Measurements from ENCODE around the gene EIF3K.

EIF3K gene

GRCh38 chr19:38650911-38651584, 32.1 kb downstream of the EIF3K start:
- DNase-seq, result no peak

DNA sequence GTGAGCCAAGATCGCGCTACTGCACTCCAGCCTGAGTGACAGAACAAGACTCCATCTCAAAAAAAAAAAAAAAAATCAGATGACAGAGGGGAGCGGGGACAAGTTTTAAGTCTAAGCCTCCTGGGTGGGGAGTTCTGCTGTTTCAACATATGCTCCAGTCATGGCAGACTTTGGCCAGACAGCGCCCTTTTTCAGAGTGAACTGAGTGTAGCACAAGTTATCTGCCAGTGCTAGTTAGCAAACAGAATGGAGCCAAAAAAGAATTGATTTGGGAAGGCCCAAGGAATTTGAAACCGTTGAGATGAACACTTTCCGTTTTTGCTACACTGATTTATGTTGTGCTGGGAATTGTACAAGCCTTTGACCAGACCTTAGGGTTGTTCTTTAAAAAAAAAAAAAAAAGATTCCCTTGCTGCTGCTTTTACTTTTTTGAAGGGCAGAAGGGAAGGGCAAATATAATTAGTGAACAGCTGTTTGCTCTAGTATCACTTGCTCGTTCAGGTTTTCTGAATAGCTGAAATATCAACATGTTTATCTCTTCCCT, 34.1 kb downstream of the EIF3K start:
- DNase-seq, result no peak

DNA sequence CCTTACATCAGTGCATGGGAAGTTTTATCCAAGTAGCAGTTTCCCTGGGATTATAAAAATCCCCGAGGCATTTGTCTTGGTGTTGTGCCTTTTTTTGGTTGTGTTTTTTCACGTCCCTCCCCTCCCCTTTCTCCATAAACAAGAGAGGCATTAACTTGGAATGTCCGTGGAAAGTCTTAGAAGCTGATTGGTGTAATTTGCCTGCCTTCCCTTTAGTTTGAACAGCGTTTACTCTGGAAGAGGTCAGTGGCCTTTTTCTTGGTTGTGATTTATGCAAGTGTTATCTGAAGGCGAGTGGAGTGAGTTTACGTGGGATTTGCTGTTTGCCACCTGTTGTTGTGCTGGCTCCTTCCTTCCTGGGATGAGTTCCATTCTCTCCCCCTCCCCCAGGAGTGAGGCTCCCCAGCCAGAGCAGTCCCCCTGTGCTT, 35.7 kb downstream of the EIF3K start:
- DNase-seq, result no peak

DNA sequence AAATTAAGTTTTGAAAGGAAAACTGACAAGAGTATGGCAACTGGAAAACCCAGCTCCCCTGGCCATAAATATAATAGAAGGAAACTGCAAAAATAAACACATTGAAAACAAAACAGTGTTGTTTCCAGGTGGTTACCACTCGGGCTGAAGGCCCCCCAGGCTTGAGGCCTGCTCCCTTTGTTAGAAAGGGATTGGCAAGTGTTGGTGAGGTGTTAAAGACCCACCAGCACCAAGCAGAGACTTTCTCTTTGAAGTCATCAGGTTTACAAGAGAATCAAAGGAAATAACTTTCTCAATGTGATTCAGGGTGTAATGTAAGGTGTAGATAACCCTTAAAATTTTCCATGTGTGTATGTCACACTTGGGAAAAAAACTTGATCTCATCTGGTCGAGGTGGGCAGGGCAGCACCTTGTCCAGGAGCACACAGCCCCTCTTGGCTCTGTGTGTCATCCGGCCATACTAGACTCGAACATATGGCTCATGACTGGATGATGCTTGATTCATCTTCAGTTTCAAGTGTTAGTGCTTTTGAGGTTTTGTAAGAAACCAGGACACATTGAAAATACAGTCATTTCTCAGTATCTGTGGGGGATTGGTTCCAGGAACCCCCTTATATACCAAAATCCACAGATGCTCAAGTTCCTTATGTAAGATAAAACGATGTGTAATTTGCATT, 36.3 kb downstream of the EIF3K start:
- peak in 1 of 5 experiments; percentile 85 for DNase-seq

DNA sequence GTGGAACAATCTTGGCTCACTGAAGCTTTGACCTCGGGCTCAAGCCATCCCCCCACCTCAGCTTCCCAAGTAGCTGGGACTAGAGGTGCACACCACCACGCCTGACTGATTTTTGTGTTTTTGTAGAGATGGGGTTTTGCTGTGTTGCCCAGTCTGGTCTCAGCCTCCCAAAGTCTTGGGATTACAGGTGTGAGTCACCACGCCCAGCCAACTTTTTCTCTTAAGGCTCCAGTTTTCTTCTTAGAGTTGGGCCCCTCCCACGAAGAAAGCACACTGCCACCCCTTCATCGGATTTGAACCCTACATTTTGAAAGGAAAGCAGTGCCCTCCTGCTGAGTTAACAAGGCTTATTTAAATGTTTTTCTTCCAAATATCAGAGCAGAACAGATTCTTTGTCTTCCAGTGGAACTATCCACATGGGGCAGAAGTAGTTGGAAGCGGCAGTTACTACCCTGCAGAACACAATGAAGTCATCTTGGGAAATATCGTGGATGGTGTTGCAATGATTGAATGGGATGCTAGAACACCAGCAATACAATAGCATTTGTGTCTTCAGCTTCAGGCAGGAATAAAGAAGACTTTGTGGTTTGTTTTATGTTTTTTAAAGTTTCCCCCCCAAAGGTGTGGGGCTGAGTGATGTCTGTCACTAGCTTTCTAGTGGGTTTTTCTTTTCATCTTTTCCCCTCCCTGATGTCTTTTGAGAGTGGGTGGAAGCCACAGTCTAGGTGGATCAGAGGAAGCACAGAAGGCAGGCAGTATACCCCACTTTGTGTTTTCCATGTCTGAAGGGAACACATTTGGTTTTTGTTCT, 37.4 kb downstream of the EIF3K start:
- peak in 2 of 5 experiments; percentile 36 to 85 for DNase-seq

DNA sequence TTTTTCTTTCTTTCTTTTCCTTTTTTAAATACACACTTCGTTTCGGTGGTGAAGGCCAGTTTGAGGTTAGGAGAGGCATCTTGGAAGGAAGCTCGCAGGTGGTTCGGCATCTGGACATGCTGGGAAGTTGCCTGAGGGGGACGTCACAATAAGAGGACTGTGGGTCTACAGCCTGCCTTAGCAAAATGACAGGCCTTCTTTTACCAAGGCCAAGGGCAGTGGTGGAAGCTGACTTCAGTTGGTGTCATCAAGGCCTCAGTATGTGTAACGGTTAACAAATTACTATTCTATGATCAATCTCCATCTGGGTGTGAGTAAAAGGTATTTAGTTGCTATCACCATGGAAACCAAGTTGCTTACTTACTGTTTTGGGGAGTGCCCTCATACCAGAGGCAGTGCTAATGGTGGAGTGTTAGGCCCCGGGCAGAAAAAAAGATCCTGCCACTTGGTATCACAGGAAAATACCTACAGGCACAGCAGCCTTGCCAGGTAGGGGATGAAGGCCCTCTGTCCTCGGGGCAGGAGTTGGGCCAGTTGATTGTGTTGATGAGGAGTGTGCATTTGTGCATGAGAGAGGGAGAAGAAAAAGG, 38.7 kb downstream of the EIF3K start:
- no peak for DNase-seq

DNA sequence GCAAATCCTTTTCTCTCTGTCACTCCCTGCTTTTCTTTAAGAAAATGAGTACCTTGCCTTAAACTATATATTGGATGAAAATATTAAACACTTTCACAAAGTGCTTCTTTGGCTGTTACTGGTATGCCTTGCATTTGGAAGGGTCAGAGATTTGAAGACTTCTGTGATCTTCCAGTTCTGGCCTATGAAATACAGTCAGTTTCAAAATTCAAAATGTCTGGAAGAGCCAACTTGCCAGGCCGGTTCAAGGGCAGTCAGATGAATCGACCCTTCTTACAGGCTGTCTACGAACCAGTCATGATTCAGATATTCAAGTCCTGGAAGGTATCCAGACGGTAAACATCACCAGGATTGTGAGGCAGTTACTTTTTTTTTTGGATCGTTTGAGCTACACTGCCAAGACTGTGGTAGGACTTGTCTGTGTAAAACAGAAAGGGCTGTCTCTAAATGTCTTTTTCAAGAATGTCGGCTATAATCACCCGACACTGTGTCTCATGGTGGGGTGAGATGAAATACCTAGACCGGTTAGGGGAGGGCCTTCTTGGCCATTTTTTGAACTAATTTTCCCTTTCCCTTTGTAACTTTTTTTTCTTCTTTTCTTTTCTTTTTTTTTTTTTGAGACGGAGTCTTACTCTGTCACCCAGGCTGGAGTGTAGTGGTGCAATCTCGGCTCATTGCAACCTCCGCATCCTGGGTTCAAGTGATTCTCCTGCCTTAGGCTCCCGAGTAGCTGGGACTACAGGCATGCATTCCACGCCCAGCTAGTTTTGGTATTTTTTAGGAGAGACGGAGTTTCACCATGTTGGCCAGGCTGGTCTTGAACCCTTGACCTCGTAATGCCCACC, 39.7 kb downstream of the EIF3K start:
- no peak for DNase-seq

- DNase-seq, result no peak
Measured at GRCh38 chr19:38660724-38661123, 41.7 kb downstream of the EIF3K start.

GRCh38 chr19:38661136-38661535, 42.1 kb downstream of the EIF3K start:
- no peak for DNase-seq

DNA sequence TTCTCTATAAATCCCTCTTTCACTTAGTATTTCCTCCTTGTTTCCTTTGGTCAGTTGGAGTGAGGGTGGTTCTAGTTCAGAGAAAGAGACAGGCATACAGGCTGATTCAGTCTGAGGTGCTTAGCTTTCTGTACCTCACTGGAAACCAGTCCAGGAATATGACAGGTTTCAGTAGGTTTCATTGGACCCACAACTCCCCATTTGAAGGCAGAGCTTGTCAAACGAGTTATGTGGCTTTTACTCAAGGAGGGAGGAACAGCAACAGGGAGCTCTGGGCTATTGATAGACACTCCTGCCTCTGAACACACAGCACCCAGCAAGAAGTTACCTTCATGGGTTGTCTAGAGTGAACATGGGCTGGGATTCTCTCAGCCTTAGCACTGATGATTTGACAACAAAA, 43.0 kb downstream of the EIF3K start:
- DNase-seq, result no peak

GRCh38 chr19:38662537-38663155, 43.7 kb downstream of the EIF3K start:
- DNase-seq, result no peak

DNA sequence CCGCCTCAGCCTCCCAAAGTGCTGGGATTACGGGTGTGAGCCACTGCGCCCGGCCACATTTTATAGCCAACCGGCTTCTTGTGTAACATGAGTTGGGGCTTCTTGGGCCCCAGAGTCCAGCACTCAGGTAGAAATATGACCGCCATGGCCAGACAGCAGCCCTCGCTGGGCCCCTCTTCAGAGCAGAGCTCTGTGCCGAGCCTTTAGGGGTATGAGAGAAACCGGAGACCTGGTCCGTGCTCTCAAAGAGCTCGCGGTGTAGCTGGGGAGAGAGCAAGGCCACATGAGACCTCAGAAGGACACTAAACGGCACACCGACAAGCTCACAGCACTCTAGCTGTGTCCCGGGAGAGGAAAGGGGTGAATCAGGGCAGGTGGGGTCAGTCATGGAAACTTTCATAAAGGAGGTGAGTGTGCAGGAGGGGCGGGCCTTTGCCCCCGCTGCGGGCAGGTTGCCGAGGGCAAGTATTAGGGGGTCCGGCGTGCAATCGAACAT, 44.2 kb downstream of the EIF3K start:
- DNase-seq, result no peak

DNA sequence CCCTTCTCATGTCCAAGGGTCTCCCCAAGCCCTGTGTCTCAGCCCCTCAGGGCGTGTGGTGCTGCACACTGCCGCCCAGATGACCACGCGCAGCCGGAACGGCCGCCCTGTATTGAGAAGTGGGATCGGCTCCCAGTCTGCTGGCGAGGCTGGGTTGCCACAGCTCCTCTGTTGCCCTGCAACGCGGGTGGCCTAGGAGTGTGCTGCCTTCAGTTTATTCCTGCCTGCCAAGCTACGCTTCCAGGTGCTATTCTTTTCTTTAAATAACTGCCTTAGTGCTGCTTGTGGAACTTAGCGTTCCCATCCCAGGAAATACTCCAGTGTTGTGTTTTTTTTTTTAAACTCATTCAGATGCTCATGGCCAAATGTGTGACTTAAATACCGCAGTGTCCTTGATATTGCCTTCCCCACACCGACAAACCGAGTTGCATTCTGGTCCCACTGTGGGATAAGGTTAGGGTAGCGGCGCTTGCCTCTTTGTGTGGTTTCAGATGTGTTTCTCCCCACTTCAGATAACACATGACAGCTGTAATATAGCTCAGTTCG, 45.0 kb downstream of the EIF3K start:
- DNase-seq, result peak in 1 of 5 experiments; percentile 50

DNA sequence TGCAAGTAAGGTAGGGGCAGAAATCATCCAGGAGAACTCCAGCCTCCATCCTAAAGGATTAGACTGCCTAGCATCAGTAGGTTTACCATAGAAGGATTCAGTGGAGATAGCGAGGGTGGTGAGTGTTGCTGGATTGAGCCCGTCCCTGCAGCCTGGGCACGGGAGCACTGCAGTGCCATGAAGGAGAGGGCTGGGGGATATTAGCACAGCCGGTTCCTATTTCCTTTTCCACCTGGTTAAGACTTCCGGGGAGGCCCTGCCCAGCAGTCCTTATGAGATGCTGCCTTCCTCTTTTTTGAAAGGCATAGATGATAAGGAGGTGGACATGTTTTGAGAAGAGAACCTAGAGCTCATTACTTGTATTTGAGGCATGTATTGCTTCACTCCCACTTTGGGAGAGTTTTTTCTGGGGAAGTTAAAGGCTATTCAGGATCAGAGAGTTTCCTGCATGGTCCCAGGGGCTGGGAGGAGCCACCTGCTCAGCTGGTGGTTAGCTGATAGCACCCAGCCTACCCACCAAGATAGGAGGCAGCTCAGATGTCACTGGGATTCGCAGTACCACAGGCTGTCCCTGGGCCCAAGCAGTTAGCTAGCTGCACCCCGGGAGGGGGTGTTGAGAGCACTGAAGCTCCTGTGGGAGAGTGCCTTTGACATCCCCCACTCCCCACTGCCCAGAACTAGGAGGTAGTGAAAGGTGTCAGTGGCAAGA, 45.7 kb downstream of the EIF3K start:
- no peak for DNase-seq

DNA sequence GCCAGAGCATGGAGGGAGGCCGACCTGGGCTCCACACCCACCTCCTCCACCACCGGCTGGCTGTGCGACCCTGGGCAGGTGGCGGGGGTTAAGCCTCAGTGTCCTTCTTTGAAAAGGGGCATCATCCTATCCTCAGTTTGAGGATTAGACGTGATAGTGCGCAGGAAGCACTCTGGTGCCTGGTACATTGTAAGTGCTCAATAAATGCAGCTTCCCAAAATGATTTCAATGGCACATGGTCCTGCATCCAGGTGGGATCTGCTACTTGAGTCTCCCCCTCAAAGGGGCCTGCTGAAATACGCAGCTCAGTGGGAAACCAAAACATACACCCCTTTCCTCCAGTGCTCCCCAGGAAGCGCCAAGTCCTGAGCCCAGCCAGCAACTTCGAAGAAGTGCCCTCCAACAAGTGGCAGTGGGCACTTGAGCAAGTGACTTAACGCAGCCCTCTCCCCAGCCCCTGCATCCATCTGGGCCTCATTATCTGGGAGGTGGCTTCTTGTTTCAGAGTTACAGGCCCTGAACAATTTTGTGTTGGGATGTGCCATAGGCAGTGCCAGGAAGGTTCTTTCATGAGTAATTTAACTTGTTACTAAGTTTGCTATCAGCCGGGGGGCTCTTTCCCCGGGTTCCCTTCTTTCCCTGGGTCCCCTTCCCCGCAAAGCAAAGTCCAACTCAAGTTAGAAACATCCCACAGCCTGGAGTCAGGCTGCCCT, 46.4 kb downstream of the EIF3K start:
- DNase-seq, result no peak

- DNase-seq, result no peak
Measured at GRCh38 chr19:38665950-38666662, 47.1 kb downstream of the EIF3K start.

DNA sequence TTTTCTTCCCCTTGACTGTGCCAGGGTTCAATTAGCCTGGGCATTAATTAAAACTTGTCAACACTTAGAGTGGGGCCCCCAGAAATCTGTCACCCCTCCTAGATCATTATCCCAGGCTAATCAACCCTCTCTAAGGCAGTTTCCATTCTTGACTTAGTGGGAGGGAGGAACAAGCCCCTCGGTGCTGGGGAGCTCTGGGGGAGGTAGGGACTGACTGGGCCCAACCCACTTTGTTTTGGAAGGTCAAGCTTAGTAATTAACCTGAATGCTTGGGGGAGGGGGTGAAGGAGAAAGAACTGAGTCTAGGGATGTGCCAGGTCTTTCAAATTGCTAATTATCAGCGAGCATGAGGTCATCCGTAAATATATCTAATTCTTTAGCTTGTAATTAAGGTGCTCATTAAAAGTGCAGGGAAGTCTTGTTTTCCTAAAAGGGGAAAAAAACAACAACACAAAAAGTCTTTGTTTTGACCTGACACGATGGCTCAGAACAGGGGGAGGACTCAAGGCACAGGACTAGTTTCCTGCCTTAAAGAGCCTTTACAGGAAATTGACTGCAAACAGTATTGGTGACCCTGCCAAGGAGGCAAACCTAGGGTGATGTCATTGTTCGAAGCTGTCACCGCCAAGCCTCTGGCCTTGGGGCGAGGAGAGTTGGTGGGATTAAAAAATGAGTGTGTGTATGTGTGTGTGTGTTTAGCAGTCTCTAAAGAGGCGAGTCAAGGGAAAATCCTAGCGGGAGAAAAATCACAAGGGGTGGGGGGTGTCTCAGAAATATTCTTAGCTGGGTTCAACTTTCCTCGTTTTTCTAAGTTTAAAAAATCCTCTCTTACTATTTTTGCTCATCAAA, 47.9 kb downstream of the EIF3K start:
- peak in 2 of 5 experiments; percentile 45 to 75 for DNase-seq

- no peak for DNase-seq
Measured at GRCh38 chr19:38667661-38668171, 48.7 kb downstream of the EIF3K start.

Measured in T-helper 2 cell (primary cell).